HTERT RPE-1 (cell line): ENCODE data around the gene UST.
"Not testable (repeated sequence)": the region's sequence is repeated elsewhere in the genome, so short reads cannot be mapped to it uniquely, and the experiment has no call there.

Experiments
- in situ Hi-C: fragments of 300-500 bp; cut with MboI; formaldehyde crosslinking; loops from 4 replicates; pipeline ENCODE4 v1.14.3; 2020; ENCODE audit warnings: low sequenced_read_pairs

The UST gene

DNA sequence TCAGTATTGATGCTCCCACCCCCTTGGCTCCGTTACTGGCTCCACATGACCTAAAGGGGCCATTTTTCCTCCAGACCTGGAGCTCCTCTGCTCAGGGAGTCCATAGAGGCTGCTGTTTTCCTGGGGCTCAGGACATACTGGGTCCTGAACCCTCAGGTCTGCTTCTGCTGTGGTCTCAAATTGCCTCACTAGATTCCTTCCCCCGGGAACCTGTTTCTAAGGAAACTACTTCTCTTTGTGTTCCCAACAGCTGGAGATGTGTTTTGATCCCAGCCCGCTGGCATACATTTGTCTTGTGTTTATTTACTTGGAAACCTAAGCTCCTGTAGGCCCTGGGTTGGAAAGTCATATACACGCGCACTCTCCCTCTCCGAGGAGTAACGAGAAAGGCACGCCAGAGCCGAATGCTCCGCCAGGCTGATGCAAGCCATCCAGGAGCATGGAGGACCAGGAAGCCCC is 222.8 kb downstream of the UST start:
- in situ Hi-C loops = no loop called here

GRCh38 chr6:148971031-148971927 is 224.4 kb downstream of the UST start:
- in situ Hi-C loops = no loop called here

GRCh38 chr6:148972481-148972880 is 225.7 kb downstream of the UST start:
- in situ Hi-C loops = no loop called here

DNA sequence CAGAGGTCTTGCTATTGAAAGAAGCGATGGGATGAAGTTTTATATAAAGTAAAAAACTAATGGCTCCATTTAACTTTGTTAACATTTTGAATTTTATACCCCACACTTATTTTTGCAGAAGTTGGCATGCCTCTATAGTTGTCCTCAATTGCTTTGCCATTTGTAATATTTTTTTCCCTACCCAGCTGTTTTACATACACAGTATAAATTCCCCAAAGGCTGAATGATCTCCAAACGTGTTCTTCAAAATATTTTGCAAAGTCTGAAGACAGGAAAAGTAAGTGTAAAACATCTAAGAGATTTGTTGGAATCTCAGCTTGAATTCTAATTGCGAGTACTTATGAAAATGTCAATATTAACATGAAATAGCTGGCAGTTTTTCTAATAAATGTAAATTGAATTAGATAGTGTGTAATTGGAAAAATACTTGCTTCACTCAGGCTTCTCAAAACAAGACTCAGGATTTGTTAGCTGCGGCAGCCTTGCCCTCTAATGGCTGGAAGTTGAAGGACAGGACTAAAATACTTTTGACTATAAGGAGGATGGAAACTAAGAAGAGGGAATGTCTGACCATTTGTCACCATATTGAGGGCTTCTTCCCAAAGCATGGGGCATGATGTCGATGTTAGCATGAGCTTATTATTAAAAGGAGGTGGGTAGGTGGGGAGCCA is 226.8 kb downstream of the UST start:
- in situ Hi-C loops = no loop called here

GRCh38 chr6:148974351-148974750 is 227.5 kb downstream of the UST start:
- in situ Hi-C loops = no loop called here

DNA sequence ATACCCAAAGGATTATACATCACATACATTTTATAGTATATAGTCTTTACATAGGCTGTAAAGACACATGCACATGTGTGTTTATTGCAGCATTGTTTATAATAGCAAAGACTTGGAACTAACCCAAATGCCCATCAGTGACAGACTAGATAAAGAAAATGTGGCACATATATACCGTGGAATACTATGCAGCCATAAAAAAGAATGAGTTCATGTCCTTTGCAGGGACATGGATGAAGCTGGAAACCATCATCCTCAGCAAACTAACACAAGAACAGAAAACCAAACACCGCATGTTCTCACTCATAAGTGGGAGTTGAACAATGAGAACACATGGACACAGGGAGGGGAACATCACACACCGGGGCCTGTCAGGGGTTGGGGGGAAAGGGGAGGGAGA is 231.5 kb downstream of the UST start:
- in situ Hi-C loops = not testable (repeated sequence)

GRCh38 chr6:148979014-148979901 is 232.4 kb downstream of the UST start:
- in situ Hi-C loops = no loop called here

GRCh38 chr6:148980234-148980633 is 233.4 kb downstream of the UST start:
- in situ Hi-C loops = no loop called here

DNA sequence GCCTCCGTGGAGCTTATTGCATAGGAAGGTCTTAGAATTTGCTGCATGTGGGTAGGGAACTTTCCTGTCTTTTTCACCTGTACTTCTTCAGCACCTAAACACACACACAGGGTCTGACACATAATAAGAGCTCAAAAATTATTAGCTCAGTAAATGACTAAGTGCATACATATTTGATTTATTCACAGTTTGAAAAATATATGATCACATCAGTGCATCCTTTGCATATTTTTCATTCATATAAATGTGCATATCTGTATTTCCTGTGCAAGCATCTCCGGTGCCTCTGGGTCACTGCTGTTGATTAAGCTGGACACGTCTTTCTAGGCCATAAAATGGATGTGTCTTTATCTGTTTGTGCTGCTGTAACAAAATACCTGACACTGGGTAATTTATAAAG is 234.7 kb downstream of the UST start:
- in situ Hi-C loops = no loop called here

DNA sequence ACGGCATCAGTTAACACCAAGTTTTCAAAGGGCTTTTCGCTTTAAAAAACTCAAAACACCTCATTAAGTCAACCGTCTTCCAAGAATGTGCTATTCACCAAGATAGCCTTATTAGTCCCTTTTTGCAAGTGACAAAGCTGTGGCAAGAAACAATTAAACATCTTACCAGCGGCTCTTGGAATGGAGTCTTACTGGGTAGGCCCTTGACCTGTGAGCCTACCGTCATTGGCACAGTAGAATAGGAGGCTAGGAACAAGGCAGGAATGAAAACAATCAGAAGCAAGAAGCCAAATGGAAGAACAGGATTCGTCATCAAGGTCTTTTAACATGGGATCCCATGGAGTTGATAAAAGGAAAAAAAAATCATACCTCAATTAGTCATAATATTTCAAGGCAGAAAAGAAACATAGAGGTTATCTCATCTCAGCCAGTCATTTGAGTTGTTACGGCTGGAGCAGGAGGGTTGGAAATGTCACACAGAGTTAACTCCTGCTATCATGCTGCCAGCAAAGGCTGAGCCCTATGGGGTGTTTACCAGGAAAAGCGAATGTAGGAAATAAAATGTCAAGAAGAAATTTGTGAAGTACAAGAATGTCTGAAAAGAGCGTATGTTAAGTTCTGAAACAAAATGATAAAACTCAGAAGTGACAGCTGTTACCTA is 236.4 kb downstream of the UST start:
- in situ Hi-C loops = no loop called here

DNA sequence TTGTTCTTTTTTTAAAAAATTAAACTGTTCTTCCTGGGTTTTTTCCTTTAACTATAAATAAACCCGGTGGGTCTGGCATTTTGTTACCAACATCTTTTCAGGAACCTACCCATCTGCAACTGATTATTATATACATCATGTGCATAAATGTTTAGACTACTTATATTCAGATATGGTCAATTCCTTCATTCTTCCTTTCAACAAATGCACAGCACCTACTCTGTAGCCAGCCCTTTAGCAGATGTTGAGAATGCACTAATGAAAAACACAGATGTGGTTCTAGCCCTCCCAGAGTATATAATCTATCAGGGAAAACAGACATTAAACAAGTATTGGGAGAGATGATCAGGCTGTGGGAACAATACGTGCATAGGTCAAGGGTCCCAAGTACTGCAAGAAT is 237.1 kb downstream of the UST start:
- in situ Hi-C loops = no loop called here

DNA sequence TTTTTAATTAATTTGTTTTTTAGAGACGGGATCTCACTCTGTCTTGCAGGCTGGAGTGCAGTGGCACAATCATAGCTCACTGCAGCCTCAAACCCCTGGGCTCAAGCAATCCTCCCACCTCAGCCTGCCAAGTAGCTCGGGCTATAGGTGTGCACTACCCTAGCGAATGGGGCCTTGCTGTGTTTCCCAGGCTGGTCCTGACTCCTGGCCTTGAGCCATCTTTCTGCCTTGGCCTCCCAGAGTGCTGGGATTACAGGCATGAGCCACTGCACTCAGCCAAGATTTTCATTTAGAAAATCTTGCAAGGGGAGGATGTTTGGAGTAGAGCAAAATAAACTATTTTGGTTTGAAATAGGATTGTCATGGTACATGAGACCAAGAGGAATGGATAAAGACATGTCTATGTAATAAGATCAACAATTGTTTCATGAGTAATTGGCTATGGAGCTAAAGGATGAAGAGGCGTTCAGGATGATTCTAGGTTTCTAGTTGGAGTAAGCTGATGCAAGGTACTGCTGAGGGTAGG is 237.8 kb downstream of the UST start:
- in situ Hi-C loops = no loop called here

DNA sequence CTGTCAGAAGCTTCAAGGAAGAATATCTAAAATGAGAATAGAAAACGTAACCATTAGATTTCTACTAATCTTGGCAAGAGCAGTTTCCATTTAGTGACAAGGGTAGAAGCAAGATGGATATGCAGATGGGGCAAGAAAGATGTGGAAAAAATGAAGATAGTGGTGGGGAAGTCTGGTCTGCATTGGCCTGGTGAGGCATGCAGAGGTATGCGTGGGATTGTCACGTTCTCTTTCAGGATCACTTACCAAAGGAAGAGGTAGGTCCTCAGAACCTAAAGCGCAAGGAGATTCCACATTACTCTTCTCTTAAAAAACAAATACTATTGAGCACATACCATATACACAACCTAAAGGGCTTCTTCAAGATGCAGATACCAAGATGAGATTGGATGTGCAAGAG is 238.7 kb downstream of the UST start:
- in situ Hi-C loops = no loop called here

DNA sequence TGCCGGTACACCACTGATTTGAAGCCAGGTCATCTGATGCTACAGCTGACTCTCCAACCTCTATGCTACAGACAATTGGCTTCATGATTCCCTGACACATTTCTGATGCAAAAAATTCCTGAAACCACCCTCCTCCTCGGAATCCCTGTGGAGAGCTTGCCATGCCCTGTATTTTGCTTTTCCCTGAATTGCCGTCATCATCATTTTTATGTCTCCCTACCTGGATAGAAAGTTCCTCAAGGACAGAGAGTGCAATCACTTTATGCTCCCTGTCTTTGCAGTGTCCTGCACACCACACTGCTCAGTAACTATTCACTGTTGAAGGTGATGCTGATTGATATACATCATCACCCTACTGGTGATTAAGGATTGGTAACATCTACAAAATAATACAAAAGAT is 239.8 kb downstream of the UST start:
- in situ Hi-C loops = no loop called here

GRCh38 chr6:148987982-148988381 is 241.2 kb downstream of the UST start:
- in situ Hi-C loops = no loop called here

GRCh38 chr6:148989585-148989984 is 242.8 kb downstream of the UST start:
- in situ Hi-C loops = no loop called here

GRCh38 chr6:148990403-148990802 is 243.6 kb downstream of the UST start:
- in situ Hi-C loops = no loop called here

DNA sequence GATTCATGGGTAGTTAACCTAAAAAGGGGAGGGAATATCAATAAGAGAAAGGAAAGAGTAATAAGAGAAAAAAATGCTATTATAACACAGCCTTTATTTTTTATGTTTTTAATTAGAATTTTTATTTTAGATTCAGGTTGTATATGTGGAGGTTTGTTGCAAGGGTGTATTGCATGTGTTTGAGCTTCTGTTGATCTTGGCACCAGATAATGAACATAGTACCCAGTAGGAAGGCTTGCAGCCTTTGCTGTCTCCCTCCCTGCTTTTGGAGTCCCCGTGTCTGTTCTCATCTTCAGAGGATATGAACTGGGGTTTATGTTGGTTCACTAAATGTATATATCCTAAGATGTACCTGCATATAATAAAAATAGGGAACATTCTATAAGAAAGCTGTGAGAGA is 250.0 kb downstream of the UST start:
- in situ Hi-C loops = no loop called here

- in situ Hi-C loops = no loop called here
These were observed 251.0 kb downstream of the UST start for GRCh38 chr6:148997865-148998264.

DNA sequence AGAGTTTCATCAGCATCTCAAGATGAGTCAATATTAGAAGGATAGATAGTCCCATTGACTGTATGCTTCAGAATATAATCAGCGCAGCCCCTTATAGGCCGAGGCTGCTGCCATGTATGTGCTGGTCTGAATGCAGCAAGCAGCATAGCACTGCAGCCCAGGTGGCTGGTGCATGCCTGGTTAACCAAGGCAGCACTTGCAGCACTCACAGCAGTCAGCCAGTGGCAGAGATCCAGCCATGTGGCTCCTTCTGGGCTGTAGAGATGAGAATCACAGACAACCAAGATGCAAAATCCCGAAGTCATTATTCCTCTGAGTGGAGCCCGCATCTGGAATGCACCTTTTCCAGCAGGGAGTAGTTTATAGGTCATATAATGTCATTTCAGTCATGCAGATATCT is 251.9 kb downstream of the UST start:
- in situ Hi-C loops = no loop called here

- in situ Hi-C loops = no loop called here
These were observed 252.7 kb downstream of the UST start for GRCh38 chr6:148999501-148999900.
